ENCODE measurements around the gene SLCO2A1. TPM values are rescaled to one million over a fixed set of nuclear protein-coding genes. Genes with fewer than 3 reads are reported as not detected.

SLCO2A1 gene
- total and polyA plus RNA-seq, 2 donors (not counting 1 experiment from before 2014, with no cell fraction given) = not detected

DNA sequence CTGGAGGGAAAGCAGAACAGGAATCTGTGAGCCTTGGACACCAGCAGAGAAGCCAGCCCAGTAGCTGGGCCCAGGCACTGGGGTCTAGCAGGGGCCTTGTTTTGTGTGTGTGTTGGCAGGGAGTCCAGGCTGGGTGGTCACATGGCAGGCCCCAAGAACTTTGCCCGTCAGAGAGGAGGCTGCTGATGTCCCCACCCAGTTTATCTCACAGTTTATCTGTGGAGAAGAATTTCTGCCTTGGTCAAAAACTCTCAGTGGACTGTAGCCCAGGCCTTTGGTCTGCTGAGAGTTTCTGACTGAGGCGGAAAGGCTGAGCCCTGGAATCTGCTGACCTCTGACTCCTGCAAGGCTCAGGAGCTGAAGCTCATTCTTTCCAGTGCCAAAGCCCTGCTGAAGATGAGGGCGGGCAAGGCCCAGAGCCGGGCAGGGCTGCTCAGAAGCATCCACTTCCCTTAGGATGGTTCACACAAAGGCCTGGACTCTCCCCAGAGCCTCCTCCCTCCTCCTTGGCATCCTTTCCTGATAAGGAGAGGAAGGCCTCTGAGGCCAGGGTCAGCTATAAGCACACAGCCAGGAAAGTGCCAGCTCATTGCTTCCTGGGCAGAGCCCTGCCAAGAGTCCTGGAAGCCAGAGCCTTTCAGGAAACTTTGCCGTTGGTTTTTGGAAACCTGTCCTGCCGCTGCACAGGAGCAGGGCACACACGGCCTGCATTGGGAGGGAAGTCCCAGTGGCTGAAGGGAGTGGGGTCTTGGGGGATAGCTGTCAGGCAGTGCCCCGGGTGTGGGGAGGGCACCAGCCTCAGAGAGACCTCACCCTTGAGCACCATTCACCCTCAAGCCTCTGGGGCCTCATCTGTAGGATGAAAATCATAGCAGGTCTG lies 37.2 kb upstream of the SLCO2A1 start:
- Mint-ChIP-seq H3K4me1 (no peaks in the 10 kb centered on the region), H3K9me3 (ENCODE audit: insufficient read depth) (no peaks in the 10 kb centered on the region), H3K27me3 (peaks cover under 1% of the 10 kb centered on the region), H3K4me3 (no peak overlapping the region), H3K27ac (no peak overlapping the region)
- Histone ChIP-seq H4K20me1 (ENCODE audit: control insufficient read depth, insufficient read depth, low read length, poor library complexity, severe bottlenecking) (no peaks in the 10 kb centered on the region), H3K4me2 (replicated peaks; ENCODE audit: low read depth, low read length, poor library complexity, severe bottlenecking) (no peak overlapping the region), H3K9ac (ENCODE audit: low read length) (no peak overlapping the region), H2AFZ (ENCODE audit: insufficient read depth, low read depth, low read length, poor library complexity, severe bottlenecking) (no peak overlapping the region), H3K4me1 (ENCODE audit: control insufficient read depth in 2 of 2, insufficient read depth in 2 of 2, low read length in 2 of 2) (no peaks in the 10 kb centered on the region), H3K27me3 (replicated peaks in 1 of 4; ENCODE audit: control extremely low read depth in 1 of 4, control insufficient read depth in 3 of 4, insufficient read depth in 4 of 4, low read length in 3 of 4) (no peaks in the 10 kb centered on the region), H3K9me3 (ENCODE audit: control extremely low read depth in 1 of 3, control insufficient read depth in 2 of 3, insufficient read depth in 1 of 3, low read length in 2 of 3) (no peaks in the 10 kb centered on the region), H3K4me3 (ENCODE audit: control extremely low read depth in 1 of 5, extremely low read depth in 1 of 5, insufficient read depth in 1 of 5, low read depth in 2 of 5, low read length in 4 of 5) (no peak overlapping the region), H3K36me3 (replicated peaks in 1 of 2; ENCODE audit: control extremely low read depth in 1 of 2, control insufficient read depth in 1 of 2, extremely low read depth in 1 of 2, insufficient read depth in 2 of 2, low read length in 1 of 2) (no peaks in the 10 kb centered on the region), H3K27ac (ENCODE audit: low read length in 2 of 2) (no peak overlapping the region), H3K79me2 (ENCODE audit: control insufficient read depth, insufficient read depth, low read length) (no peaks in the 10 kb centered on the region)
- ATAC-seq (ENCODE audit: low read depth) (no peak), DNase-seq (no peak)
- CTCF ChIA-PET = no interaction called here
- TF ChIP-seq, protein P1, sequence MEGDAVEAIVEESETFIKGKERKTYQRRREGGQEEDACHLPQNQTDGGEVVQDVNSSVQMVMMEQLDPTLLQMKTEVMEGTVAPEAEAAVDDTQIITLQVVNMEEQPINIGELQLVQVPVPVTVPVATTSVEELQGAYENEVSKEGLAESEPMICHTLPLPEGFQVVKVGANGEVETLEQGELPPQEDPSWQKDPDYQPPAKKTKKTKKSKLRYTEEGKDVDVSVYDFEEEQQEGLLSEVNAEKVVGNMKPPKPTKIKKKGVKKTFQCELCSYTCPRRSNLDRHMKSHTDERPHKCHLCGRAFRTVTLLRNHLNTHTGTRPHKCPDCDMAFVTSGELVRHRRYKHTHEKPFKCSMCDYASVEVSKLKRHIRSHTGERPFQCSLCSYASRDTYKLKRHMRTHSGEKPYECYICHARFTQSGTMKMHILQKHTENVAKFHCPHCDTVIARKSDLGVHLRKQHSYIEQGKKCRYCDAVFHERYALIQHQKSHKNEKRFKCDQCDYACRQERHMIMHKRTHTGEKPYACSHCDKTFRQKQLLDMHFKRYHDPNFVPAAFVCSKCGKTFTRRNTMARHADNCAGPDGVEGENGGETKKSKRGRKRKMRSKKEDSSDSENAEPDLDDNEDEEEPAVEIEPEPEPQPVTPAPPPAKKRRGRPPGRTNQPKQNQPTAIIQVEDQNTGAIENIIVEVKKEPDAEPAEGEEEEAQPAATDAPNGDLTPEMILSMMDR (IDR thresholded peaks at IDR 0.05) = no peak
- no peak for TF ChIP-seq EZH2 (IDR thresholded peaks at IDR 0.05; ENCODE audit: borderline replicate concordance, insufficient read depth, low read depth, low read length, poor library complexity, severe bottlenecking)
- intact Hi-C loops (cut with micrococcal nuclease) = no loop called here
- POLR2A ChIA-PET = no interaction called here
- WGBS (ENCODE audit: insufficient coverage) = 89% methylated on average over 3 of the region's 8 CpGs

DNA sequence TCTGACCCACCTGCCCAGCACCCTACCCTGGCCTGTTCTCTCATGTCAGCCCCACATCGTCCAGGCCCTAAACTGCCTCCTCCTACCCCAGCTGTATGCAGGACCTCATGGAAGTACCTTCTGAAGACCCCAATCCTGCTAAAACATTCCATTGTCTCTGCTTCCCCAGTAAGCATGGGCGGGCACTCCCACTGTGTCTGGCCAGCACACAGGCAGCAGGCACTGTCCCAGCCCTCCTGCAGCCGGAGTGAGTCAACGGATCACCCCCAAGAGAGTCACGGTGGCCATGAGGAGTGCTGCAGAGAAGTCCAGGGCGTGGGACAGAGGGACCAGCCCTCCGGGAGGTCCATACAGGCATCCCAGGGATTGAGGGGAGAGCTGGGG lies 36.4 kb upstream of the SLCO2A1 start:
- 83% methylated on average over 7 of the region's 7 CpGs for WGBS (ENCODE audit: insufficient coverage)
- H3K9ac ChIP-seq (ENCODE audit: low read length) = no peak overlapping the region
- intact Hi-C loops (cut with micrococcal nuclease) = no loop called here
- ATAC-seq (ENCODE audit: low read depth) = no peak
- no peaks in the 10 kb centered on the region for H3K4me1 Mint-ChIP-seq
- peaks cover 4% of the 10 kb centered on the region for H3K27me3 Mint-ChIP-seq
- no peak overlapping the region for H3K4me2 ChIP-seq (replicated peaks; ENCODE audit: low read depth, low read length, poor library complexity, severe bottlenecking)
- H3K27ac ChIP-seq (ENCODE audit: low read length in 2 of 2) = no peak overlapping the region
- H3K79me2 ChIP-seq (ENCODE audit: control insufficient read depth, insufficient read depth, low read length) = no peaks in the 10 kb centered on the region
- no peaks in the 10 kb centered on the region for H3K36me3 ChIP-seq (replicated peaks in 1 of 2; ENCODE audit: control extremely low read depth in 1 of 2, control insufficient read depth in 1 of 2, extremely low read depth in 1 of 2, insufficient read depth in 2 of 2, low read length in 1 of 2)
- TF ChIP-seq, protein P1 (IDR thresholded peaks at IDR 0.05) = no peak
- TF ChIP-seq EZH2 (IDR thresholded peaks at IDR 0.05; ENCODE audit: borderline replicate concordance, insufficient read depth, low read depth, low read length, poor library complexity, severe bottlenecking) = no peak
- no peaks in the 10 kb centered on the region for H3K27me3 ChIP-seq (replicated peaks in 1 of 4; ENCODE audit: control extremely low read depth in 1 of 4, control insufficient read depth in 3 of 4, insufficient read depth in 4 of 4, low read length in 3 of 4)
- ChIA-PET POLR2A (no interaction called here), CTCF (no interaction called here)
- DNase-seq = no peak
- no peaks in the 10 kb centered on the region for H3K9me3 Mint-ChIP-seq (ENCODE audit: insufficient read depth)
- no peak overlapping the region for H3K4me3 Mint-ChIP-seq
- H2AFZ ChIP-seq (ENCODE audit: insufficient read depth, low read depth, low read length, poor library complexity, severe bottlenecking) = no peak overlapping the region
- no peaks in the 10 kb centered on the region for H3K9me3 ChIP-seq (ENCODE audit: control extremely low read depth in 1 of 3, control insufficient read depth in 2 of 3, insufficient read depth in 1 of 3, low read length in 2 of 3)
- no peaks in the 10 kb centered on the region for H4K20me1 ChIP-seq (ENCODE audit: control insufficient read depth, insufficient read depth, low read length, poor library complexity, severe bottlenecking)
- no peak overlapping the region for H3K27ac Mint-ChIP-seq
- no peak overlapping the region for H3K4me3 ChIP-seq (ENCODE audit: control extremely low read depth in 1 of 5, extremely low read depth in 1 of 5, insufficient read depth in 1 of 5, low read depth in 2 of 5, low read length in 4 of 5)
- no peaks in the 10 kb centered on the region for H3K4me1 ChIP-seq (ENCODE audit: control insufficient read depth in 2 of 2, insufficient read depth in 2 of 2, low read length in 2 of 2)
